H1 (cell line): ENCODE data around the gene DPEP1. TPM values are rescaled to one million over a fixed set of nuclear protein-coding genes. Genes with fewer than 3 reads are reported as not detected.
"Not testable (repeated sequence)": the region's sequence is repeated elsewhere in the genome, so short reads cannot be mapped to it uniquely, and the experiment has no call there.

Experiments
- CTCF ChIA-PET: fragments of 300-600 bp; sonication (Branson Sonifier 250); formaldehyde crosslinking; loops from one replicate; lab custom pipeline; 2021; ENCODE audit not compliant: partially characterized antibody; lab: Charles Lee
- POLR2A ChIA-PET: fragments of 300-600 bp; sonication (Branson Sonifier 250); formaldehyde crosslinking; loops from one replicate; lab custom pipeline; 2021; ENCODE audit warnings: inconsistent platforms; ENCODE audit not compliant: partially characterized antibody; lab: Charles Lee
- DNase-seq, 2 experiments: peaks; one replicate each; pipeline versions ENCODE4 v3.0.0 to v3.0.0-alpha.2; 2010 to 2022; ENCODE audit warnings: low spot score in 2 of 2, low read depth in 1 of 2, mixed read lengths in 1 of 2
- FAIRE-seq: peaks from 2 replicates; lab custom pipeline; 2011; peaks lifted over from hg19 to GRCh38; lab: Jason Lieb, UNC
- H2AFZ ChIP-seq: 2 replicates; pipeline ENCODE4 v1.8.1; 2012; ENCODE audit warnings: low read length, inconsistent platforms
- H2AK5ac ChIP-seq: 2 replicates; pipeline ENCODE4 v1.6.1; 2013; ENCODE audit warnings: low read depth, low read length
- H2BK120ac ChIP-seq: replicated peaks from 2 replicates; pipeline ENCODE3; 2013; ENCODE audit warnings: low read depth, low read length, inconsistent platforms
- H2BK12ac ChIP-seq: 2 replicates; pipeline ENCODE4 v1.6.1; 2013; ENCODE audit warnings: low read depth, low read length
- H2BK15ac ChIP-seq: 2 replicates; pipeline ENCODE4 v1.6.1; 2013; ENCODE audit warnings: low read length
- H2BK20ac ChIP-seq: 2 replicates; pipeline ENCODE4 v1.6.1; 2013; ENCODE audit warnings: low read length
- H2BK5ac ChIP-seq: 2 replicates; pipeline ENCODE4 v1.6.1; 2013; ENCODE audit warnings: low read depth, low read length
- H3K14ac ChIP-seq: 2 replicates; pipeline ENCODE4 v1.6.1; 2013; ENCODE audit warnings: inconsistent platforms; ENCODE audit not compliant: insufficient read length
- H3K18ac ChIP-seq: 2 replicates; pipeline ENCODE4 v1.6.1; 2013; ENCODE audit warnings: low read length; ENCODE audit errors: extremely low read depth
- H3K23ac ChIP-seq: 2 replicates; pipeline ENCODE4 v1.6.1; 2013; ENCODE audit warnings: inconsistent platforms; ENCODE audit not compliant: insufficient read length
- H3K23me2 ChIP-seq: 2 replicates; pipeline ENCODE4 v1.6.1; 2013; ENCODE audit warnings: low read depth, low read length
- H3K27ac ChIP-seq: 2 replicates; pipeline ENCODE4 v1.6.1; 2011; ENCODE audit warnings: low read depth, low read length, inconsistent platforms
- H3K27me3 ChIP-seq, 4 experiments: replicated peaks in 1 of 4; 1 replicate in 1 of 4; 2 replicates in 3 of 4; pipeline versions ENCODE4 v1.6.1 to v1.8.1; 2011 to 2013; ENCODE audit warnings: low read length in 3 of 4, mild to moderate bottlenecking in 3 of 4, inconsistent platforms in 2 of 4, mixed read lengths in 2 of 4, moderate library complexity in 1 of 4; ENCODE audit not compliant: control insufficient read depth in 3 of 4, insufficient read depth in 3 of 4; ENCODE audit errors: extremely low read depth in 1 of 4
- H3K36me3 ChIP-seq, 4 experiments: 2 replicates each; pipeline versions ENCODE4 v1.6.1 to v1.8.1; 2011 to 2013; ENCODE audit warnings: mild to moderate bottlenecking in 4 of 4, low read length in 3 of 4, moderate library complexity in 2 of 4, control low read depth in 1 of 4, inconsistent platforms in 1 of 4; ENCODE audit not compliant: insufficient read depth in 4 of 4, control insufficient read depth in 2 of 4
- H3K4ac ChIP-seq: replicated peaks from 2 replicates; pipeline ENCODE3; 2013; ENCODE audit warnings: low read length, low read depth, mixed read lengths, inconsistent platforms; ENCODE audit not compliant: insufficient read length
- H3K4me1 ChIP-seq, 4 experiments: replicated peaks in 1 of 4; 1 replicate in 1 of 4; 2 replicates in 3 of 4; pipeline versions ENCODE4 v1.6.1 to v1.8.1; 2011 to 2013; ENCODE audit warnings: low read length in 3 of 4, inconsistent platforms in 2 of 4, mixed read lengths in 1 of 4; ENCODE audit not compliant: insufficient read depth in 4 of 4, control insufficient read depth in 3 of 4
- H3K4me2 ChIP-seq, 2 experiments: 2 replicates each; pipeline versions ENCODE4 v1.6.1 to v1.8.1; 2011 to 2013; ENCODE audit warnings: low read depth in 2 of 2, low read length in 2 of 2, control low read depth in 1 of 2, inconsistent platforms in 1 of 2, mild to moderate bottlenecking in 1 of 2; ENCODE audit not compliant: insufficient read depth in 1 of 2
- H3K4me3 ChIP-seq, 4 experiments: fragments of 200-600, 300-600 bp in 1 of 4; sonication (generic), shearing (Covaris generic), sonication (Bioruptor Twin) in 1 of 4; 2 replicates each; pipeline versions ENCODE4 v1.5.1 to v1.8.1; 2011 to 2016; ENCODE audit warnings: low read length in 4 of 4, low read depth in 3 of 4, control low read depth in 2 of 4, inconsistent platforms in 2 of 4, mild to moderate bottlenecking in 2 of 4, mixed read lengths in 1 of 4, moderate library complexity in 1 of 4; ENCODE audit not compliant: insufficient read depth in 2 of 4; ENCODE audit errors: extremely low read depth in 1 of 4
- H3K56ac ChIP-seq: replicated peaks from 2 replicates; pipeline ENCODE3; 2013; ENCODE audit warnings: low read depth, mild to moderate bottlenecking, mixed read lengths, low read length, inconsistent platforms; ENCODE audit not compliant: insufficient read length
- H3K79me1 ChIP-seq: 2 replicates; pipeline ENCODE4 v1.6.1; 2013; ENCODE audit warnings: low read depth, low read length, control low read depth
- H3K79me2 ChIP-seq, 2 experiments: 2 replicates each; pipeline versions ENCODE4 v1.6.1 to v1.8.1; 2012 to 2013; ENCODE audit warnings: low read length in 2 of 2, mild to moderate bottlenecking in 2 of 2, inconsistent platforms in 1 of 2; ENCODE audit not compliant: insufficient read depth in 2 of 2, control insufficient read depth in 1 of 2
- H3K9ac ChIP-seq, 4 experiments: replicated peaks in 1 of 4; 1 replicate in 1 of 4; 2 replicates in 3 of 4; pipeline versions ENCODE4 v1.6.1 to v1.8.1; 2011 to 2013; ENCODE audit warnings: low read depth in 3 of 4, low read length in 3 of 4, control low read depth in 2 of 4, mild to moderate bottlenecking in 2 of 4, moderate library complexity in 2 of 4, inconsistent platforms in 1 of 4; ENCODE audit errors: extremely low read depth in 1 of 4
- H3K9me3 ChIP-seq, 2 experiments: 2 replicates each; pipeline versions ENCODE4 v1.6.1 to v1.8.1; 2012 to 2013; ENCODE audit warnings: mild to moderate bottlenecking in 2 of 2, moderate library complexity in 2 of 2, control low read depth in 1 of 2, inconsistent platforms in 1 of 2, low read depth in 1 of 2, low read length in 1 of 2, mixed read lengths in 1 of 2; ENCODE audit not compliant: insufficient read depth in 2 of 2
- H4K20me1 ChIP-seq, 2 experiments: replicated peaks in 1 of 2; 2 replicates each; pipeline versions ENCODE3 to v1.8.1; 2011 to 2013; ENCODE audit warnings: inconsistent platforms in 2 of 2, low read length in 2 of 2, mild to moderate bottlenecking in 1 of 2; ENCODE audit not compliant: insufficient read depth in 2 of 2, control insufficient read depth in 1 of 2
- H4K5ac ChIP-seq: 2 replicates; pipeline ENCODE4 v1.6.1; 2013; ENCODE audit warnings: low read length, low read depth, mixed read lengths, inconsistent platforms; ENCODE audit not compliant: insufficient read length
- H4K8ac ChIP-seq: 2 replicates; pipeline ENCODE4 v1.8.0; 2013; ENCODE audit warnings: mild to moderate bottlenecking, moderate library complexity, low read length, inconsistent platforms; ENCODE audit not compliant: insufficient read depth; ENCODE audit errors: extremely low read depth
- H4K91ac ChIP-seq: replicated peaks from 2 replicates; pipeline ENCODE3; 2013; ENCODE audit warnings: low read length, mixed read lengths, inconsistent platforms; ENCODE audit not compliant: insufficient read length
- CBX5 ChIP-seq: fragments of 300-800, 300-1000 bp; sonication (generic); IDR thresholded peaks from 2 replicates; pipeline ENCODE4 v1.7.1; 2016; ENCODE audit warnings: antibody characterized with exemption, low read length, low read depth
- HDAC2 ChIP-seq, 2 experiments: fragments of 300-600 bp in 1 of 2; sonication (generic) in 1 of 2; IDR thresholded peaks; 2 replicates each; pipeline ENCODE4 v1.6.1; 2011 to 2012; ENCODE audit warnings: low read depth in 2 of 2, low read length in 2 of 2, mild to moderate bottlenecking in 2 of 2, moderate library complexity in 2 of 2, borderline replicate concordance in 1 of 2, inconsistent platforms in 1 of 2
- JUN ChIP-seq: IDR thresholded peaks from 2 replicates; pipeline ENCODE4 v1.6.1; 2011; ENCODE audit warnings: low read depth, mild to moderate bottlenecking, improper control_type of control experiment, low read length
- NRF1 ChIP-seq: IDR thresholded peaks from 2 replicates; pipeline ENCODE4 v1.6.1; 2011; ENCODE audit warnings: mild to moderate bottlenecking, low read depth, low read length, improper control_type of control experiment
- POU5F1 ChIP-seq: IDR thresholded peaks from 2 replicates; pipeline ENCODE4 v1.6.1; 2011; ENCODE audit warnings: low read depth, mild to moderate bottlenecking, low read length, moderate library complexity
- RFX5 ChIP-seq: IDR thresholded peaks from 2 replicates; pipeline ENCODE4 v1.6.1; 2011; ENCODE audit warnings: low read depth, low read length, improper control_type of control experiment, borderline replicate concordance
- WGBS, 2 experiments: shearing (Covaris generic) in 1 of 2; methylation state at CpG; one replicate each; pipeline versions ENCODE4 v1.1.6 to v1.1.7; 2013 to 2015; ENCODE audit warnings: low lambda C conversion rate in 2 of 2, mixed read lengths in 2 of 2, inconsistent platforms in 1 of 2, low coverage in 1 of 2, missing lambda C conversion rate in 1 of 2; ENCODE audit not compliant: insufficient replicate concordance in 2 of 2, insufficient coverage in 1 of 2, insufficient read length in 1 of 2; ENCODE audit errors: extremely low coverage in 1 of 2, missing lambda C conversion rate in 1 of 2; 5-methylcytosine and 5-hydroxymethylcytosine counted together
- polyA plus RNA-seq, 7 experiments: library from polyadenylated mRNA; depleted of rRNA in 3 of 7; stranded (reverse) in 5 of 7; unstranded in 2 of 7; fragments of >200 nt in 5 of 7; fragments of 200-250 nt in 2 of 7; gene quantifications; 1 replicate in 5 of 7; 2 replicates in 1 of 7; 4 replicates in 1 of 7; pipeline versions ENCODE4 v1.2.1 to v1.2.3, GENCODE V29; 2011 to 2013; ENCODE audit warnings: missing spikeins in 2 of 7, mixed read lengths in 2 of 7
- total RNA-seq: library from RNA; stranded (reverse); fragmentation: NEBNext Ultra II Directional; extraction: Animal tissue kit (Norgen Biotek cat#: 25700); gene quantifications from 2 replicates; pipeline ENCODE4 v1.2.1, GENCODE V29; 2021

Gene DPEP1
- total and polyA plus RNA-seq, 2 of the 8 experiments (the other 6 are each of a cell fraction or from before 2014, with no cell fraction given), result 2.8 to 3.1 TPM

- no peak for TF ChIP-seq JUN
- no peak for TF ChIP-seq RFX5
- no peak for TF ChIP-seq HDAC2 (IDR thresholded peaks at IDR 0.05; ENCODE audit: borderline replicate concordance in 1 of 2, low read depth in 2 of 2, low read length in 2 of 2)
- no peak for TF ChIP-seq POU5F1
- TF ChIP-seq NRF1, result no peak
- TF ChIP-seq CBX5, result no peak
- TF ChIP-seq, all 59 proteins: peak for 0
These were observed 26.6 kb upstream of the DPEP1 start (continued) for GRCh38 chr16:89586853-89587252.

- H3K56ac ChIP-seq, H3K79me2 ChIP-seq, H2BK15ac ChIP-seq, H2AK5ac ChIP-seq, H4K91ac ChIP-seq, DNase-seq, FAIRE-seq, H4K8ac ChIP-seq, H2BK12ac ChIP-seq, H3K4me1 ChIP-seq, H3K4me3 ChIP-seq, H3K4me2 ChIP-seq, H3K14ac ChIP-seq, H2BK120ac ChIP-seq, H3K27me3 ChIP-seq, H4K5ac ChIP-seq, H3K23ac ChIP-seq, H3K79me1 ChIP-seq, H3K9ac ChIP-seq, H3K23me2 ChIP-seq, POLR2A ChIA-PET, CTCF ChIA-PET, H3K4ac ChIP-seq, H2BK20ac ChIP-seq, H4K20me1 ChIP-seq, H3K18ac ChIP-seq, H2BK5ac ChIP-seq, H2AFZ ChIP-seq, H3K27ac ChIP-seq: not testable (repeated sequence)
- peaks cover 5 to 19% of the 10 kb centered on the region in 2 experiments; a peak in 3 of 4 replicates for H3K9me3 ChIP-seq
- H3K36me3 ChIP-seq, result peaks cover 0 to 24% (median 5%) of the 10 kb centered on the region in 4 experiments; a peak in 4 of 8 replicates
- WGBS, 2 experiments, result 100% methylated on average over 3 of the region's 36 CpGs; no CpG with 5 or more reads in 1 of the 2 experiments
These were observed 25.8 kb upstream of the DPEP1 start for GRCh38 chr16:89587676-89588075.
